ENCODE measurements around the gene ZNF217.

DNA sequence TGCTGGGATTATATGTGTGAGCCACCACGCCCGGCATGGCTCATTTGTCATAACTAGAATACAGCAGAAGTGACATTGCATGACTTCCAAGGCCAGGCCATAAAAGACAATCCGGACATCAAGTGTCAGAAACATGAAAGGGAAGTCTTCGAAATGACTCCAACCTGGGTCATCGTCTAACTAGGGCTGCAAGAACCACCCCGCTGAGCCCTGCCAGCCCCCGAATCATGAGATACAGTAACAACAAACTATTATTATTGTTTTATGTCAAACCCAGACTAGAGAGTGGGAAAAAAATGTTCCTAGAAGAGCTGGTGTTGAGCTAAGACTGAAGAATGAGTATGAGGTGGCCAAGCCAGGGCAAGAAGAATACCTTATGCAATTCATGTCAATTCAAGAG, 59.6 kb downstream of the ZNF217 start:
- TF ChIP-seq, protein P1, sequence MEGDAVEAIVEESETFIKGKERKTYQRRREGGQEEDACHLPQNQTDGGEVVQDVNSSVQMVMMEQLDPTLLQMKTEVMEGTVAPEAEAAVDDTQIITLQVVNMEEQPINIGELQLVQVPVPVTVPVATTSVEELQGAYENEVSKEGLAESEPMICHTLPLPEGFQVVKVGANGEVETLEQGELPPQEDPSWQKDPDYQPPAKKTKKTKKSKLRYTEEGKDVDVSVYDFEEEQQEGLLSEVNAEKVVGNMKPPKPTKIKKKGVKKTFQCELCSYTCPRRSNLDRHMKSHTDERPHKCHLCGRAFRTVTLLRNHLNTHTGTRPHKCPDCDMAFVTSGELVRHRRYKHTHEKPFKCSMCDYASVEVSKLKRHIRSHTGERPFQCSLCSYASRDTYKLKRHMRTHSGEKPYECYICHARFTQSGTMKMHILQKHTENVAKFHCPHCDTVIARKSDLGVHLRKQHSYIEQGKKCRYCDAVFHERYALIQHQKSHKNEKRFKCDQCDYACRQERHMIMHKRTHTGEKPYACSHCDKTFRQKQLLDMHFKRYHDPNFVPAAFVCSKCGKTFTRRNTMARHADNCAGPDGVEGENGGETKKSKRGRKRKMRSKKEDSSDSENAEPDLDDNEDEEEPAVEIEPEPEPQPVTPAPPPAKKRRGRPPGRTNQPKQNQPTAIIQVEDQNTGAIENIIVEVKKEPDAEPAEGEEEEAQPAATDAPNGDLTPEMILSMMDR (IDR thresholded peaks at IDR 0.05; ENCODE audit: low read length): no peak
- no peak for TF ChIP-seq EZH2 (IDR thresholded peaks at IDR 0.05; ENCODE audit: borderline replicate concordance, low read length)
